ENCODE data around the gene ZIC5.
A peak's percentile ranks its signal among the peaks of the same experiment; 100 is the strongest.

The ZIC5 gene

DNA sequence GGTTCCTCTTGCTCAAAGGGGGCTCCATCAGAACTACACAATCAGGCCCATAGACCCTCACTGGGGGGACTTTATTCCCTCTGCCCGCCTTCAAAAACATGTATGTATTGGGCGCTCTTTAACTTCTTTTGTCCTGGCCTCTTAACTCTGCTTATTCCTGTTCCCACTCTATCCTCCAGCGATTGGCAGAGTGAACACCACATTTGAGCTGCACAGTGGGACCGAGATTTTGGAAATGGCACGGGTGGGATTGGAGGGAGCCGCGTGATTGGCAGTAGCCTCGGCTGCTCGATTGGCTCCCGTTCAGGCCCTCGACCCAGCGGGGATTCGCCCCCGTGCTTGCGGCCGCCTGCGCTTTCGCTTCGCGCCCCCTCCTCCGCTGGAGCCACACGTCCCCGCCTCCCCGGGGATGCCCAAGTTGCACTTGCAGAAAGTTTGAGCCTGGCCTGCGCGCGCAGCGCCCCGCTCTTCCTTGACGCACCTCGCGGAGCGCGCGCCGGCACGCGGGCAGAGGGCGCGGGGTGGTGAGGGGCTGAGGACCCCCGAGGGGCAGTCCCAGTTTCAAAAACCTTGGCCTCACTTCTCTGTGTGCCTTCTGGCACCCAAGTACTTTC lies at the start of gene ZIC5:
ZIC5 (minus strand) TSS at position 192 of the 614 bp plus-strand sequence; CDS start at position 28, 164 bp downstream.
- FAIRE-seq, result no peak

DNA sequence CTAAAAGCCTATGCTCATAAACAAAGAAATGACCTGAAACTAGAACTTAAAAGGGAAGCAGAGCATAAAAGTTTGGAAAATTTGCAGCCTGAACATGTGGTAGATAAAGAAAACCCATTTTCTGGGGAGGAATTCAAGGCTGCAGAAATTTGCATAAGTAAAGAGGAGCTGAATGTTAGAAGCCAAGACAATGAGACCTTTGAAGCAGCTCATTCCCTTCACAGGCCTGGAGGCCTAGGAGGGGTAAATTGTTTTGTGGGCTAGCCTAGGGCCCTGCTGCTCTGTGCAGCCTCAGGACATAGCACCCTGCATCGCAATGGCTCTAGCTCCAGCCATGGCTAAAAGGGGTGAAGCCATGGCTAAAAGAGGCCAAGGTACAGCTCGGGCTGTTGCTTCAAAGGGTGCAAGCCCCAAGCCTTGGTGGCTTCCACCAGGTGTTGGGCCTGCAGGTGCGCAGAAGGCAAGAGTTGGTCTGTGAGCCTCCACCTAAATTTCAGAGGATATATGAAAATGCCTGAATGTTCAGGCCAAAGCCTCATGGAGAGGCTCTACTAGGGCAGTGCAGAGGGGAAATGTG lies 48.3 kb upstream of the ZIC5 start:
- FAIRE-seq, result no peak

DNA sequence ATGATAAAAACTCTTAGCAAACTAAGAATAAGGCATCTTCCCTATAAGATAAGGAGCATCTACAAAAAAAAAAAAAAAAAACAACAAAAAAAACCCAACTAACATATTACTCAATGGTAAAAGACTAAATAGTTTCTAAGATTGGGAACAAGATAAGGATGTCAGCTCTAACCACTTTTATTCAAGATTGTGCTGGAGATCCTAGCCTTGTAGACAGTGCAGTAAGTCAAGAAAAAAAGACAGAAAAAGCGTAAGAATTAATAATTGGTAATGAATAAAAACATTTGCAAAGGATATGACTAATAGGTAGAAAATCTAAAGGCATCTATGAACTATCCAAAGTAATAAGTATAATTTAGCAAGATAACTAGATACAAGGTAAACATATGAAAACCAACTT lies 43.1 kb upstream of the ZIC5 start:
- no peak for FAIRE-seq

DNA sequence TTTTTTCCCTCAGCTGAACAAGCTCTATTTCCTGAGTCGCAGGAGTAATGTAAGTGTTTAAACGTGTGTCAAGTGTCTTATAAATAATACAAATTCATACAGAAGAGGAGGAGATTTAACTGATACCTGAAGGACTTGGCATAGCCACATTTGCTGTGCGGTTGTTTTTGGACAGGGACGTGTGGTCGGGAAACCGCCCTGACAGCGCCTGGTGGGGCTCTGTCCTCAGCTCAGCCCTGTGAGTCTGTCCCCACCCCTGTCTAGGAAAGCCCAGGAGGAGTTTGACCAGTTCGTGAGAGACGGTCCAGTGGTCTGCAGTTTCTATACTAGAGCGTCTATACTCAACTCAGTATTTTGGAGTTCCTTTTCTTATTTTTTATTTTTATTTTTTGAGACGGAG lies 26.7 kb upstream of the ZIC5 start:
- no peak for FAIRE-seq

DNA sequence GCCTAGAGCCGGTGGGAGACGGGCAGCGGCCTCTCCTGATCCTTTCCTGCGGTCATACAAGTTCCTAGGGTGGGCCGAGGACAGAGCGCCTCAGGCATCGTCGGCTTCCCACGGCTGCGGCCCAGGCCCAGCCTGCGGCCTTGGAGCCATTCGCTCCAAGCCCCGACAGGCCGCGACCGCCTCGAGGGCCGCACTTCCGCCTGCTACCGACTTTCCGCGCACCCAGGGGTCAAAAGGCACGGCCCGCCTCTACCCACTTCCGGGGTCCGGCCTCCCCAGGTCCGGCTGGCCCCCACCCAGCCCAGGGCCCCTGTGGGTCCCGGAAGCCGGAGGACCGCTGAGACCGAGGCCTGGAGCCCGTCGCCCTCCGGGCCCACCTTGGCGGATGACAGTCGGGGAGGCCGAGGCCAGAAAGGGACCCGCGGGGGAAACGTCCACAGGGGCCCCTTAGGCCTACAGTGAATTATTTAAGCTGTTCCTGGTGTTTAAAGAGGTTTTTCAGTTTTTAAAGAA lies 26.2 kb upstream of the ZIC5 start:
- FAIRE-seq, result no peak

DNA sequence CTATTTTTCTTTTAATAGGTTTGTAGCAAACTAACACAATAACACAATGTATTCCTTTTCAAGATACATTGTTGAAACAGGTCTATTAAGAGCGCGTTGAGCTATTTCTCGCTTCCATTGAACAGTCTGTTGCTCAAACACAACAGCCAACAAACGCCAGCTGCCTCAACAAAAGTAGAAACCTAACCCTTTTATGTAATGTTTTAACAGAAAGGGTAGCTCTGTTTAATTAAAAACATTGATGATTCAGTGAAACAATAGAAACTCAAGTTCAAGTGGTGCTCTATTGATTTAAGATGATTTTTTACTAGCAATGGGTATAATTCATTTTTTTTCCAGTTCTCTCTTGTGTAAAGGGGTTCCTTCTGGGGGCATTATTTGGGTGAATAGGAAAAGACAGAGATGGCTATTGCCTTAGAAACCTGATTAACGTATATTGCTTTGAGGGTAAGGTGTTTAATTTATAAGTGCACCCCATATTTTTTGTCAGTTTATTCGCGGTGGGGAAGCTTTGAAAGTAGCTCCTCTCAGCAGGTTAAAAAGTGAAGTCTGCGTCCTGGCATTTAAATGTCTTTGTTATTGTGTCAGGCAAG lies 24.9 kb upstream of the ZIC5 start:
- no peak for FAIRE-seq

DNA sequence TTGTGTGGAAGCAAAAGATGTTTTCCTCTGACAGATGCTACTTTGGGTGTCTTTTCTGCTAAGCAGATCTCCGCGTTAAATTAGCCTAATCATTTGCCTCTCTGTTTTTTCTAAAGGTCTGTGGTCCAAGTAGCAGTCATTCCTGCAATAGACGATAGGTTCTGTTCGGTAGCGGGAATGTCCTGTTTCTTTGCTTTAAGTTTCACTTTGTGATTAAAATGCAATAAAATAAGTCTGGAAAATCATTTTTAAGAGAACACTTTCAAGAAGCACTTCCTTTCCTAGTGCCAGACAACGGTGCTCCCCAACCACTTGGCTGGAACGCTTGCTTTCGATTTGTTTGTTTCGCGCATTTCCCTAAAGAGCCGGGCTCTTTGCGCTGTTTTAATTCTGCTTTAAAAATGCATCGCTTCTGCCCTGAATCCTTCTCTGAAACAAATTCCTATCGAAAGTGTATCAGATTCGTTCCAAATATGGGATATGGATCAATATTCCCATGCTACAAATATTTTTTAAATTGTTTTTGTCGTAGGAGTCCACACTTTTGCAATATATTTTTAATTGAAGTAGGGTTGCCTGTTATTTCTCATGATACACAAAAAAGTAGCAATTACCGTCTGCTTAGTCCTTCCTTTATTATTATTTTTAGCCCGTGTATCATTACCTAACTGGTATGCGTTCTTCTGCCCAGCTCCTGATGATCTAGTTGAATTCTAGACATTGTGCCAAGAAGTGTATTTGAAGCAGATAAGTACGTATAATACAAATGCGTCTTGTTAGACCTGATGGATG lies 24.2 kb upstream of the ZIC5 start:
- no peak for FAIRE-seq

DNA sequence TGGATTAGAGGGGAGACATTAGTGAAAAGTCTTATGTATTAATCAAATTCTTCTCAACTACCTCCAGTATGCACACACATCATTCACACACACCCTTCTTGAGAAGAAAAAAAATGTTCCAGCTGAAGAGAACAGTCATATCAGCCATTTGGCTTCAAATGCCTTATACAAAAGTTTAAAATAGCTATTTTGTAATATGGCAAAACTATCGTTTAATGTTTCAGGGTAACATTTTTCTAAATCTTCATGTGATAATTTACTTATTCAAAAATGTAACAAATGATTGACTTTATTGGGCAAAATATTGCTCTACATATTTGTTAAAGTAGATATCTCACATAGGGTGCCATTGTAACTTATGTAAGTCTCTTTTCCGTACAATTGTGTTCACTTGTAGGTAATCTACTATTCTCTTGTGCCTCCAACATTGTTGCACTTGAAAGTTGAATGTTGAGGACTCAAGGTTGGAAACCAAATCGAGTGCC lies 23.6 kb upstream of the ZIC5 start:
- FAIRE-seq, result no peak

DNA sequence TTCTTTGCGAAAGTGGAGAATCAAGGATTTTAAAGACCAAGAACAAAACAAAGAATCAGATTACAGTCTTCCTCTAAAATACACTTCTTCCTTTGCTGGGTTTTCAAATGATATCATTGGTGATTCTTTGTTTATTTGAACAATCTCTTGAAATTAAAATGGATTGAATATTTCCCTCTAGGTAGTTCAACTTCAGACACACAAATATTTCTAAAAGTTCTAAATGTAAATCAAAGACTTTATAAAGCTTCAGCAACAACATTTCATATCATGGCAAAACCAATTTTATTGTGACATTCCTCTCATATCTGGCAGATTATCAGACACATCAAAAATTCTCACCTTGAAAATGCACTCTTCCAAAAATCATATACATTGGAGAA lies 23.1 kb upstream of the ZIC5 start:
- FAIRE-seq, result no peak

DNA sequence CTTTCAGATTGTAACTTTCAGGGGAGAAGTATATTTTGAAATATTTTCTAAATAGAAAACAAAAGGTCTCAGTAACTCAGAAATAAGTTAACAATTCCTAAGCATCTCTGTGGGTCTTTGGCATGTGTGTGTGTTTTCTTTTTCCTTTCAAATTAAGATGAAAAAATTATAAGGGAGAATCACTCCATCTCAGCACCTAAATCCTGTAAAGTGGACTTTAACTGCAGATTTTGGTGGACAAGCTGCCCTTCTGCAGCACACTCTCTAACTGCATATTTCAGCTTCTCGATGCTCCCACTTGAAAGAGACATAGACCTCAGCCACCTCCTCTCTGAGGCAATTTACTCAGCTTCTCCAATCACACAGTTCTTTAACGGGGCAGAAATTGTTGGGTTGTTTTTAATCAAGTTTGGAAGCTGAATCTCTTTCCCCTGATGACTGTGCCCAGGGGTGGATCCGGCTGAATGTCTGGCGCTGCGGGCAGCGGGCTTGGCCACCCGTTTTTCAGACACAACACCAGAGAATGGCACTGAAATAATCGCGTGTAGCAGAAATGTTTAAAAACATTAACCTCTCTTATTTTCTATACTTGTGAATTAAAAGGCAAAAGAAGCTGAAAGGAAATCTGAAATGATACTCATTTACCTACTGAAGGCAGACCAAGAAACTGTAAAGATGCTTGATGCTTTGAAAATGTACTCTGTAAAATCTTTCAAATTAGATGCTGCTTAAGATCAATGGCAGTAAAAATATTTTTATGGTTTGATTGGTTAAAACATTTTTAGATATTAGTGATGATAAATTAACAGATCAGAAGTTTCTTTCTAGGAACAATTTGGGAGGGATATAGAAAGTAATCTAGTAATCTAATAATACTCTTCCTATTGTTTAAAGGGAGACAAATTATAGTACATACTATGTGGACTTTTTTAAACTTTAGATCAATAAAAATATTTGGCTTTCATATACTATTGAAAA lies 22.4 kb upstream of the ZIC5 start:
- peak; percentile 21 for FAIRE-seq

DNA sequence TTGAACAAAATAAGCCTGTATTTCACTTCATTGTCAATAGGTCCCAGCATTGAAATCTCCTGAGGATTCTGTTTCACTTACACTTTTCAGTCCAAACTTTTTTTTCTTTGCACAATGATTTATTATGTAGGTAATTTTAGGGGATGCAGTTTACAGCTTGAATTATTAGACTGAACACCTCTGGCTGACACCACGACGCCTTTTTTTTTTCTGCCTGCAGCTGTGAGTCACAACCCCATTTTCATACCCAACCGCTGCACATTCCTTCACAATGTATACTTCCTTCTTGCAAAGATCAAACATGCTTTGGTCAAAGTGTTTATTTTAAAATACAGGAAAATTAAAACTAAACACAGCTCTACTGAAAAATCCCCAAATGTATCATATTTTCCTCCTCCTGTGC lies 21.4 kb upstream of the ZIC5 start:
- FAIRE-seq, result no peak

DNA sequence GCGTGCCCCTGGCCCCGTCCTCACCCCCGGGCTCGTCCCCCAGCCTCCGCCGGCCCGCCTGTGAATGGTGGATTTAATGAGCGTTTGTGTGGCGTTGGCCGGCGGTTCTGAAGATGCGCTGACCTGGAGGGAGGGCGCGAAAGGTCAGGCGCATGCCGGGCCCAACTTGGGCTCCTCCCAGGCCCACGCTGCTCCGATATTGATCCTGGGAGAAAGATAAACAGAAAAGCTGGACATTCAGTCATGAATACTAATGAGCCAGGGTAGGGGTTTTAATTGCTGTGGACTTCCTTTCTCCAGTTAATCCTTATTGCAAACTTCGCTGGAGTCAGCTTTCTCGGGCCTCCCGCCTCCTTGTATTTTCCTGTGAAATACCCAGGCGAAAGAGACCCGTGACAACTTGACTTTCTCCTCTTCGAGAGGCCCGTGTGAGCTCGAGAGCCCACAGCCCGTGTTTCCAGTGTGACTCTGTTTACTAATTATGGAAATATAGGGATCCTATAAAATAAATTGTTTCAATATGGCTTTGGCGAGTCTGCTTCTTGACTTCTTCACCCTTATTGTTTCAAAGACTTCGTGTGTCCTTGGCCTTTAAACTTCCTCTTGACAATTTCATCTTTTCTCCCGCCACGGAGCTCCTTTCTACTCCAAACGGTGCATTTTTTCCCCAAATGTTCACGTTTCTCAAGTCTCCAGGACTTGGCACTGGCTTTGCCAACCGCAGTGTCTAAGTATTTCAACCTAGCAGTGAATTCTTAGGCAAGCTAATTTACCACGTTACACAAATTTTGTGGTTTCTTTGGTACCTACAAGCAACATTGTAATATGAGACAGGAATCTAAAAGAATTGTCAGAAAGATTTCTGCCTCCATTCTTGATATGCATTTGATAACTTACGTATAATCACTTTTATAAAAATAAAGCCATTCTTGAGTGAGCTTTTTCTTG lies 20.5 kb upstream of the ZIC5 start:
- FAIRE-seq, result no peak

DNA sequence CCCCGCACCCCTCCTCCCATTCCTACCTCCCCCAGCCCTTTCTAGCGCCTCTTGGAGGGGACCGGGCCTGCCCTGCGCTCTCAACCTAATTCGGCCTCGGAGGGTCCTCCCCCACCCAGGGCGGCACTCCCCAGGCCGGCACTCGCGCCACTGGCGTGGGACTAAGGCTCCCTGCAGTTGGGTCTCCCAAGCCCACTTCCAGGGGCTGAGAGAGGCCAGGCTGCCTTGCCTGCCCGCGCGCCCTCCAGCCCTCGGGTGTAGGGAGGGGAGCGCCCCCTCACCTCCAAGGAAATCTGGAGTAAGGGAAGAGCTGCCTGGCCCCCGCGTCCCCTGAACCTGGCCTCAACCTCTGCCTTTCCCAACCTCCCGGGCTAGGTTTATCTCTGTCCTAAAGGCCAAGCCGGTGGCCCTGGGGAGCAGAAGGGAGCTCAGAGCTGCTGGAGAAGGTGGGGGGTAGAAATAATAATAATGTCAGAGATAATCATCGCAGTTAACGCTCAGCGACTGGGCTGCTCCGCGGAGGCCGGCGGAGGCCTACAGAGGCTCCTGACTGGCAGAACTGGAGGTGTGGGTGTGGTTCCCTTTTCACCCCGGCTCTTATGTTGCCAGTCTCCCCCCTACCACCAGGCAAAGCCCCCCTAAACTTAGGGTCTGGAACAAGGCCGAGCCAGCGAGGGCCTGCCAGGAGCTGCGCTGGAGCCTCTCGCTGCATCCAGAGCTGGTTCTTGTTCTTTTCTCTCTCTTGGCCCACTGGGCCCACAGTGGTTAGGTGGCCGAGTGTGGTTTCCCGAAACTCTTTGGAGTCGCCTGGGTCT lies 19.7 kb upstream of the ZIC5 start:
- no peak for FAIRE-seq

DNA sequence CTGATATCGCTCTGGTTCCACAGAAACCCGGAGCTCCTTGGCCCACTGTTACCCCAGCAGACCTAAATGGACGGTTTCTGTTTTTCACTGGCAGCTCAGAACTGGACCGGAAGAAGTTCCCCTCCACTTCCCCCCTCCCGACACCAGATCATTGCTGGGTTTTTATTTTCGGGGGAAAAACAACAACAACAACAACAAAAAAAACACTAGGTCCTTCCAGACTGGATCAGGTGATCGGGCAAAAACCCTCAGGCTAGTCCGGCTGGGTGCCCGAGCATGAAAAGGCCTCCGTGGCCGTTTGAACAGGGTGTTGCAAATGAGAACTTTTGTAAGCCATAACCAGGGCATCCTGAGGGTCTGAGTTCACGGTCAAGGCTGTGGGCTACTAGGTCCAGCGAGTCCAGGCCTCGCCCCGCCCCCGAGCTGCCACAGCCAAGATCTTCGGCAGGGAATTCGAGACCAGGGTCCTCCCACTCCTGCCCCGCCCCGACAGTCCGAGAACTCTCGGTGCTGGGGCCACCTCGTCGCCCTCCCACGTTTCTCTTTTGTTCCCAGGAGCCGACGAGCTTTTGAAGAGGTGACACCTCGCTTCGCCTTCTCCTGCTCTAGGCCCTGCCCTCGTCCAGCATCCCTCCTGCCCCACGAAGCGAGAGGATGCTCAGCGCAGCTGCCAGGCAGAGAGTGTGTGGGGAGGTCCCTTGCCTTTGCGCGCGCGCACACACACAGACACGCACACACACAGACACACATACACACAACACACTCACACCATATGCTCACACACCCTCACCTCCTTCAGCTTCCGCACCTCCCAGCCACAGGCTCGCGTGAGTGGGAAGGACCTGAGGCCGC lies 18.8 kb upstream of the ZIC5 start:
- FAIRE-seq, result no peak

DNA sequence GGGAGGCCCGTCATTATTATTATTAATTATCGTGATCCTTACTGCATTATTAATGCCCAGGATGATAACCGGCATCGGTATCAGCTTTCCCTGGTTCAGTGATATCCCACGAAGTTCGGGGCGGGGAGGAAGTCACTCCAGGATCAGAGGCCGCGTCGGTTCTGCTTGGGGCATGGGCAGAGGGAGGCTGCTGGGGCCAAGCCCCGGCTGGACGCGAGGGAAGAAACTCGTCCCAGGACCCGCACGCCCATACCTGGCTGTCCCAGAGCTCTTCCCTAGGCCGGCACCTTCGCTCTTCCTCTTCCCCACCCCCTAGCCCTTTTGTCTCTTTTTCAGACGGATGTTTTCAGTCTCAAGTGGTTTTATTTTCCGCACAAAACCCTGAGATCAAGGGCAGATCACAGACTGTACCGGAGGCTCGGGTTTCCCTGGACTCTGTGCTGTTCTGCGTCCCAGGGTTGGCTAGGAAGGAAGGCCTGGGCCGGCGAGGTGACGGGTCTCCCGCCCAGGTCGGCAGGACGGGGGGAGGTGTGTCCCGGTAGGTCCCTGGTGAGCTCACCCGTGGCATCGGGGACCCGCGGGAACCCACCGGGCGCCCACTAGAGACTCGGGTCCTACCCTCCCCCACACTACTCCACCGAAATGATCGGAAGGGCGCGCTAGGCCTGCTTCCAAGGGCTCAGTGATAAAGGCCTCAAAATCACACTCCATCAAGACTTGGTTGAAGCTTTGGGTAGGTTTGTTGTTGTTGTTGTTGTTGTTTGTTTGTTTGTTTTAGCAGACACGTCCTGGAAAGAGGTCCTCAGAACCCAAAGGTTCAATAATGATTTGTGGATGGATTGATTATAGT lies 17.9 kb upstream of the ZIC5 start:
- FAIRE-seq, result no peak

DNA sequence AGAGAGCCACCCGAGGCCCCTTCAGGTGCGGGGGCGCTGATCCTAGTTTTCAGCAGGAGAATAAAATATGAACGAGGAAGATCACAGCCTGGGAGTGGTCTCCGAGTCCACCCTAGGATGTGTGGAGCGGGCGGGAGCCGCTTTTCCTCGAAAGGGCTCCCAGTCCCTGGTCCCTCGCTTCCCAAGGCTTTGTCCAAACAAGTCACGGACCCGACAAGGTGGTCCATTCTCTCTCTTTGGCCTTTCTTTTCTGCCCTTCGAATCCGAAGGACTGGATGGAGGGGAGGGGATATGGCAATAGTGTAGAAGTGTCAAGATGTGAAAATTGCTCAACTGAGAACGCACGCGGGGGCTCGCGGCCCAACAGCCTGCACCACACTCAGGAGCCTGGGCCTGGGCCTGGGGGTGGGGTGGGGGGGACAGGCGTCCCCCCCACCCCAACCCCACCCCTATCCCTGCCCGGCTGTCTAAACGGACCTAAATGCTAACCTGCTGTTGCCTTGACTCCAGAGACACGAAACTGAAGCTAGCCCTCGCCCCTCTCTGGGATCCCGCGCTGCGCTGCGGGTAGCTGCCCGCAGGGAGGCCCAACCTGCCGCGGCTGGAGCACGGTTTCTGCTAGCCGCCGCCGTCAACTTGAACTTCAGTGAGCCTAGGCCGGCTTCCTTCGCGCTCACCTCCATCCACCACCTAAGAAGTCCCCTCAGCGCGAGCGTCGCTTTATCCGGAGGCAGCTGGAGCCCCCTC lies 17.1 kb upstream of the ZIC5 start:
- FAIRE-seq, result no peak
